RWPE2 (cell line): ENCODE data around the gene LAMA5.

Experiments
- ATAC-seq: fragments of 200-7000 bp; cut with Tn5 transposase; 3 replicates; pipeline ENCODE4 v1.9.1; 2021; ENCODE audit warnings: low read depth
- DNase-seq: peaks from one replicate; pipeline ENCODE4 v3.0.0-alpha.2; 2020; ENCODE audit warnings: low spot score
- H3K27ac ChIP-seq: fragments of 450-650 bp; 2 replicates; pipeline ENCODE4 v1.5.1; 2017; ENCODE audit warnings: mild to moderate bottlenecking; ENCODE audit not compliant: poor library complexity, severe bottlenecking
- H3K27me3 ChIP-seq: fragments of 250-450 bp; sonication (Bioruptor Pico); 2 replicates; pipeline ENCODE4 v1.5.1; 2021; ENCODE audit warnings: mild to moderate bottlenecking, moderate library complexity; ENCODE audit not compliant: insufficient read depth, poor library complexity, severe bottlenecking
- H3K36me3 ChIP-seq: fragments of 250-450 bp; sonication (Bioruptor Pico); 2 replicates; pipeline ENCODE4 v1.5.1; 2020; ENCODE audit warnings: low read depth, mild to moderate bottlenecking, moderate library complexity
- H3K4me1 ChIP-seq: fragments of 250-450 bp; sonication (Bioruptor Pico); 2 replicates; pipeline ENCODE4 v1.5.1; 2021; ENCODE audit warnings: mild to moderate bottlenecking, moderate library complexity; ENCODE audit not compliant: insufficient read depth, poor library complexity, severe bottlenecking
- H3K4me3 ChIP-seq: fragments of 250-450 bp; sonication (Bioruptor Pico); 2 replicates; pipeline ENCODE4 v1.5.1; 2021; ENCODE audit warnings: mild to moderate bottlenecking, moderate library complexity; ENCODE audit not compliant: severe bottlenecking
- H3K9me3 ChIP-seq: fragments of 250-450 bp; sonication (Bioruptor Pico); 2 replicates; pipeline ENCODE4 v1.5.1; 2021; ENCODE audit warnings: mild to moderate bottlenecking, moderate library complexity; ENCODE audit not compliant: severe bottlenecking
- TF ChIP-seq, protein P1 (sequence below): fragments of 450-650 bp; IDR thresholded peaks from one replicate; pipeline ENCODE4 v1.5.1; 2017; ENCODE audit warnings: mild to moderate bottlenecking, moderate library complexity; ENCODE audit not compliant: poor library complexity, severe bottlenecking

LAMA5 gene

DNA sequence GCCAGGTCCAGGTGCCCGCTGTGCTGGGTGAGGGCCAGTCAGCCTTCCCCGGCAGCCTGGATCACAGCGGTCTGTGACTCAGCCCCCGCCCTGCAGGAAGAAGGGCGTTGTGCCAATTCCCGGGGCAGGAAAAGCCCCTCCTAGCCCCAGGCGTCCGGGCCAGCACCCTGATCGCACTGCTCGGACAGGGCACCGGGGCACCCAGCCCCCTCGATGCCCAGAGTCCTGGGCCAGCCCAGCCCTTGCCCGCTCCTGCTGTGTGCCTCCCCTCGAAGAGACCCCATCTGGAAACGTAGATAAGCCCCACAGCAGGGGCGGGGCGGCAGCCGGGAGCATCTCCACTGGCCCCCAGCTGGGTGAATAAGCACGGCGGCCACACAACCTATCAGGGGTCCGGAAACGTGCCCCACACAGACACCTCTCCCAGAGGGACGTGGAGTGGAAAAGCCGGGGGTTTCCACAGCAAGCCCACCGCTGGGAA is 9.9 kb downstream of the LAMA5 start:
- Histone ChIP-seq H3K4me1 (peaks cover 92% of the 10 kb centered on the region), H3K4me3 (no peak overlapping the region), H3K36me3 (peaks cover 77% of the 10 kb centered on the region), H3K27me3 (no peaks in the 10 kb centered on the region), H3K9me3 (no peaks in the 10 kb centered on the region), H3K27ac (peak overlapping the region; percentile 99)
- DNase-seq (no peak), ATAC-seq (peak; percentile 11)
- TF ChIP-seq, protein P1, sequence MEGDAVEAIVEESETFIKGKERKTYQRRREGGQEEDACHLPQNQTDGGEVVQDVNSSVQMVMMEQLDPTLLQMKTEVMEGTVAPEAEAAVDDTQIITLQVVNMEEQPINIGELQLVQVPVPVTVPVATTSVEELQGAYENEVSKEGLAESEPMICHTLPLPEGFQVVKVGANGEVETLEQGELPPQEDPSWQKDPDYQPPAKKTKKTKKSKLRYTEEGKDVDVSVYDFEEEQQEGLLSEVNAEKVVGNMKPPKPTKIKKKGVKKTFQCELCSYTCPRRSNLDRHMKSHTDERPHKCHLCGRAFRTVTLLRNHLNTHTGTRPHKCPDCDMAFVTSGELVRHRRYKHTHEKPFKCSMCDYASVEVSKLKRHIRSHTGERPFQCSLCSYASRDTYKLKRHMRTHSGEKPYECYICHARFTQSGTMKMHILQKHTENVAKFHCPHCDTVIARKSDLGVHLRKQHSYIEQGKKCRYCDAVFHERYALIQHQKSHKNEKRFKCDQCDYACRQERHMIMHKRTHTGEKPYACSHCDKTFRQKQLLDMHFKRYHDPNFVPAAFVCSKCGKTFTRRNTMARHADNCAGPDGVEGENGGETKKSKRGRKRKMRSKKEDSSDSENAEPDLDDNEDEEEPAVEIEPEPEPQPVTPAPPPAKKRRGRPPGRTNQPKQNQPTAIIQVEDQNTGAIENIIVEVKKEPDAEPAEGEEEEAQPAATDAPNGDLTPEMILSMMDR: no peak

DNA sequence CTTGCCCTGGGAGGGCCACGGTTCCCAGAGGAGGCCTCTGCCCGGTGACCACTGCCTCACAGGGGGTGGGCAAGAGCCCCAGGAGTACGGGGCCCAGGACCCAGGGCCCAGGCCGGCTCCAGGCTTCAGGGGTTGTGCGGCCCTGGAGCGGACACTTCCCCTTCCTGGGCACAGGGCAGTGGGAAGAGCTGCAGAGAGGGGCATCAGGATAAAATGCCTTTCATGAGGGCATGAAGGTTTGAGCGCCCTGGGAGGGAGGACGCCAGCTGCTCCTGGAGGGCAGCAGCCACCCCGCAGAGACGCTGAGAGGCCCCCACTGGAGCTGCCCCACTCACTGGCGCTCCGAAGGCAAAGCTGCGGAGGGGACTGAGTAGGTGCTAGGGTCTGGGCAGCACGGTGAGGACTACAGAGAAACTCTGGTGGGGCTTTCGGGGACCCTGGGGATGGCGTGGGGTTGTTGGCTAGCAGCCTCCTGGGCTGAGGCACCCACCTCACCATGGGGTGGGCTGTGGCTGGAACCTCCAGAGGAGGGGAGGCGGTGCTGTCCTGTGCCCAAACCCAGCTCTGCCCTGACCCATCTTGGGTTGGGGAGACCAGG is 10.4 kb downstream of the LAMA5 start:
- Histone ChIP-seq H3K9me3 (no peaks in the 10 kb centered on the region), H3K27ac (peak overlapping the region; percentile 99), H3K36me3 (peaks cover 77% of the 10 kb centered on the region), H3K27me3 (no peaks in the 10 kb centered on the region), H3K4me1 (peaks cover 92% of the 10 kb centered on the region), H3K4me3 (no peak overlapping the region)
- no peak for DNase-seq
- ATAC-seq: no peak
- TF ChIP-seq, protein P1: no peak

DNA sequence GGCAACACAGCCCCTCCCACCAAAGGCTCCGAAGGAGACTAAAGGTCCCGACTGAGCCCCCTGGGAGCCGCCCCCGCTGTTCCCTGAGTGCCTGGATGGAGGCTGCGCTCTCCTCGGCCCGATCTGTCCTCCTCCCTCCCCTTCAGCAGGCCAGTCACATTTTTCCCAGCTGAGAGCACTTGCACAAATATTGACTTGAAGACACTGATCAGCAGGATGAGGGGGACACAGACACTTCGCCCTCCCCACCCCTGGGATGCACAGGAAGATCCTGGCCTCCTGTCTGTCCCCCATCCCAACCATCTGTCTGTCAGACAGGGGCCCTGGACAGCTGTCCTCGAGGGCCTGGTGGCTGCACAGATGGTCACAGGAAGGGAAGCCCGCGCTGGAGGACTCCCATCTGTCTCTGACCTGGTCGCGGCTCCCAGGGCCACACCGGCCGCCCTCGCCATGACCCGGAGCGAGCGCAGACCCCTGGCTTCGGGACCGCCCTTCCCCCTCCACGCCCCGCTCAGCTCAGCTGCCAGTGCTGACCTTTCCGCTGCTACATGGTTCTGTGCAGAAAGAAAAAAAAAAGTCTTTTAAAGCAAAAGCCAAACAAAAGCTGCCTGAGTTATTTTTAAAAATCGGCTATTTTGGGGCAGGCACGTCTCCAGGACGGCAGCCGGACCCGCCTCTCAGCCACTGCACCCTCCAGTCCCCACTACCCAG is 11.1 kb downstream of the LAMA5 start:
- no peak for ATAC-seq
- Histone ChIP-seq H3K9me3 (no peaks in the 10 kb centered on the region), H3K27ac (peak overlapping the region; percentile 99), H3K36me3 (peaks cover 77% of the 10 kb centered on the region), H3K4me3 (no peak overlapping the region), H3K4me1 (peaks cover 92% of the 10 kb centered on the region), H3K27me3 (no peaks in the 10 kb centered on the region)
- TF ChIP-seq, protein P1: no peak
- DNase-seq: peak; percentile 90

DNA sequence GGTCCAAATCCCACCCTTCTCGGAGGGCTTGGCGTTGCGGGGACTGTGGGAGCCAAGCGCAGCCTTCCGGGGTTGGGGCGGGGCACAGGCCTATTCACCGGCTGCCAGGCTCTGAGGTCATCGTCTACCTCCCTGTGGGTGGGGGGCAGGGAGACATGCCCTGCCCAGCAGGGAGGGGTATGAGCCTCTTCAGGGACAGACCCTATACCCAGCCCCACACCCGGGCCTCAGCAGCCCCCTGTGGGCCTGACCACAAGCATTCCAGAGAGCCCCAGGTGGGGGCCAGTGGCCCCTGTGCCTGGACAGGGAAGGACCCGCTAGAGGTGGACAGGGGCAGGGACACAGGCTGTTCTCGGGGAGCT is 11.6 kb downstream of the LAMA5 start:
- TF ChIP-seq, protein P1: no peak
- Histone ChIP-seq H3K36me3 (peaks cover 78% of the 10 kb centered on the region), H3K27ac (peak overlapping the region; percentile 99), H3K4me1 (peaks cover 93% of the 10 kb centered on the region), H3K4me3 (no peak overlapping the region), H3K27me3 (no peaks in the 10 kb centered on the region), H3K9me3 (no peaks in the 10 kb centered on the region)
- DNase-seq (no peak), ATAC-seq (peak; percentile 2; the same call in 1 of the 3 replicates)
